ENCODE measurements around the gene OARD1.
A peak's percentile ranks its signal among the peaks of the same experiment; 100 is the strongest.

Gene OARD1

DNA sequence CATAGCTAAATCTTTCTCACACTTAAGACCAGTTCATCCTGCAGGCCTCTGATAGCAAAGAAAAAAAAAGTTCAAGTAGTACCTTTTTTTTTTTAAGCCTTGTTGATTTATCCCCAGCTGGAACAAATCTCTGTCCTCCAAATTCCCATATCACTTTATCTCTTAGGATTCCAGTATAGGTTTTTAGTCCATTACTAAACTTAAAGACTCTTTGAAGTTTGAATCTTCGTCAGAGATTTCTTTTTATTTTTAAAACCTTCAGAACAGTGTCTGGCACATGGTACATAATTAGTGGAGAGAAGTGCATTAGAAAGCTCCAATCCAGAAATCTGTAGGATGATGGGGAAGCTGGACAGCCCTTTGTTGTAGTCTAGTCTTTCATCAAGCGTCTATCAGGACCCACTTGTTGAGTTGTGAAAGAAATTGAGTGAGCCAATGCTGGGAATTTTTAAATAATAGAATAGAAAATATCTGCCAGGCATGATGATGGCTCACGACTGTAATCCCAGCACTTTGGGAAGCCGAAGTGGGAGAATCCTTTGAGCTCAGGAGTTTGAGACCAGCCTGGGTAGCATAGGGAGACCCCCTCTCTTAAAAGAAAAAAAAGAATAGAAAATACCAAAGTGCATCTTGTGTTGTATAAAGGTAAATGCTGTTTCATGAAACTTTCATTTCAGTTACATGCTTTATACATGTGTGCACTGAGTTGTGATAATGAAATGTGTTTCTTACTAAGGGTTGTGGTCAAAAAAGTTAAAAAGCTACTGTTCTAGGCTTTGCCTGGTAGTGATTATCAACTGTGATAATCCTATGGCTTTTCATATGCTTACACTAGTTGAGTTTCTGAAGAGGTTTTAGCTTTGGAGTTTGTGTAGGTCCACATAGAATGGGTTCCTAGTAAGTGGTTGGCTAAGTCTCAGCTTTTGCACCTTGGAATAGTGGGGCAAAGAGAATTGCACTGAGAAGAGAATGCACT lies 3.8 kb upstream of the OARD1 start:
- H3F3A ChIP-seq (ENCODE audit: low read depth), result peaks cover 9% of the 10 kb centered on the region
- peaks cover 5% of the 10 kb centered on the region for H3K27me3 ChIP-seq (ENCODE audit: insufficient read depth, low read length, poor library complexity, severe bottlenecking)
- H3K4me1 ChIP-seq (ENCODE audit: insufficient read depth, low read length, poor library complexity, severe bottlenecking), result peaks cover 78% of the 10 kb centered on the region
- no peak for TF ChIP-seq EZH2phosphoT487 (IDR thresholded peaks at IDR 0.05; ENCODE audit: borderline replicate concordance)
- TF ChIP-seq CTCF (conservative IDR thresholded peaks at IDR 0.05; ENCODE audit: low read length), result no peak
- H3K4me2 ChIP-seq (ENCODE audit: low read depth, low read length, poor library complexity, severe bottlenecking), result peak overlapping the region; percentile 100
- peaks cover 27% of the 10 kb centered on the region for H3K36me3 ChIP-seq (ENCODE audit: insufficient read depth, low read length)
- no peaks in the 10 kb centered on the region for H3K9me2 ChIP-seq (replicated peaks; ENCODE audit: low read depth, low read length)
- H3K9me3 ChIP-seq (ENCODE audit: insufficient read depth, low read depth, low read length), result no peaks in the 10 kb centered on the region
- H4K20me1 ChIP-seq (ENCODE audit: insufficient read depth, low read length, poor library complexity, severe bottlenecking), result peaks cover 74% of the 10 kb centered on the region
- no peak overlapping the region for H2AFZ ChIP-seq (ENCODE audit: low read length)
- peaks cover 85% of the 10 kb centered on the region for H3K79me2 ChIP-seq (ENCODE audit: insufficient read depth, low read length)
- H3K9ac ChIP-seq (ENCODE audit: low read depth, low read length, poor library complexity, severe bottlenecking), result peak overlapping the region; percentile 96
- H3K4me3 ChIP-seq (ENCODE audit: low read length, poor library complexity, severe bottlenecking), result peak overlapping the region; percentile 94

- H3K4me1 ChIP-seq (ENCODE audit: insufficient read depth, low read length, poor library complexity, severe bottlenecking), result peaks cover 78% of the 10 kb centered on the region
- no peak overlapping the region for H2AFZ ChIP-seq (ENCODE audit: low read length)
- H3K9ac ChIP-seq (ENCODE audit: low read depth, low read length, poor library complexity, severe bottlenecking), result peak overlapping the region; percentile 96
Observed at GRCh38 chr6:41074692-41075436, 2.7 kb upstream of the OARD1 start.

More at GRCh38 chr6:41074692-41075436, 2.7 kb upstream of the OARD1 start:
- Histone ChIP-seq H4K20me1 (ENCODE audit: insufficient read depth, low read length, poor library complexity, severe bottlenecking) (peaks cover 63% of the 10 kb centered on the region), H3K9me3 (ENCODE audit: insufficient read depth, low read depth, low read length) (no peaks in the 10 kb centered on the region), H3K4me3 (ENCODE audit: low read length, poor library complexity, severe bottlenecking) (peak overlapping the region; percentile 94), H3K36me3 (ENCODE audit: insufficient read depth, low read length) (peaks cover 16% of the 10 kb centered on the region; the same call in 1 of the 2 replicates), H3K4me2 (ENCODE audit: low read depth, low read length, poor library complexity, severe bottlenecking) (peak overlapping the region; percentile 100), H3K79me2 (ENCODE audit: insufficient read depth, low read length) (peaks cover 85% of the 10 kb centered on the region), H3F3A (ENCODE audit: low read depth) (peaks cover 9% of the 10 kb centered on the region), H3K9me2 (replicated peaks; ENCODE audit: low read depth, low read length) (no peaks in the 10 kb centered on the region), H3K27me3 (ENCODE audit: insufficient read depth, low read length, poor library complexity, severe bottlenecking) (peaks cover 5% of the 10 kb centered on the region)
- no peak for TF ChIP-seq CTCF (conservative IDR thresholded peaks at IDR 0.05; ENCODE audit: low read length)
- no peak for TF ChIP-seq EZH2phosphoT487 (IDR thresholded peaks at IDR 0.05; ENCODE audit: borderline replicate concordance)

Measured in Loucy (cell line).